ENCODE data around the gene CYP1A2.
"Not testable (repeated sequence)": the region's sequence is repeated elsewhere in the genome, so short reads cannot be mapped to it uniquely, and the experiment has no call there.

The CYP1A2 gene, protein sequence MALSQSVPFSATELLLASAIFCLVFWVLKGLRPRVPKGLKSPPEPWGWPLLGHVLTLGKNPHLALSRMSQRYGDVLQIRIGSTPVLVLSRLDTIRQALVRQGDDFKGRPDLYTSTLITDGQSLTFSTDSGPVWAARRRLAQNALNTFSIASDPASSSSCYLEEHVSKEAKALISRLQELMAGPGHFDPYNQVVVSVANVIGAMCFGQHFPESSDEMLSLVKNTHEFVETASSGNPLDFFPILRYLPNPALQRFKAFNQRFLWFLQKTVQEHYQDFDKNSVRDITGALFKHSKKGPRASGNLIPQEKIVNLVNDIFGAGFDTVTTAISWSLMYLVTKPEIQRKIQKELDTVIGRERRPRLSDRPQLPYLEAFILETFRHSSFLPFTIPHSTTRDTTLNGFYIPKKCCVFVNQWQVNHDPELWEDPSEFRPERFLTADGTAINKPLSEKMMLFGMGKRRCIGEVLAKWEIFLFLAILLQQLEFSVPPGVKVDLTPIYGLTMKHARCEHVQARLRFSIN

DNA sequence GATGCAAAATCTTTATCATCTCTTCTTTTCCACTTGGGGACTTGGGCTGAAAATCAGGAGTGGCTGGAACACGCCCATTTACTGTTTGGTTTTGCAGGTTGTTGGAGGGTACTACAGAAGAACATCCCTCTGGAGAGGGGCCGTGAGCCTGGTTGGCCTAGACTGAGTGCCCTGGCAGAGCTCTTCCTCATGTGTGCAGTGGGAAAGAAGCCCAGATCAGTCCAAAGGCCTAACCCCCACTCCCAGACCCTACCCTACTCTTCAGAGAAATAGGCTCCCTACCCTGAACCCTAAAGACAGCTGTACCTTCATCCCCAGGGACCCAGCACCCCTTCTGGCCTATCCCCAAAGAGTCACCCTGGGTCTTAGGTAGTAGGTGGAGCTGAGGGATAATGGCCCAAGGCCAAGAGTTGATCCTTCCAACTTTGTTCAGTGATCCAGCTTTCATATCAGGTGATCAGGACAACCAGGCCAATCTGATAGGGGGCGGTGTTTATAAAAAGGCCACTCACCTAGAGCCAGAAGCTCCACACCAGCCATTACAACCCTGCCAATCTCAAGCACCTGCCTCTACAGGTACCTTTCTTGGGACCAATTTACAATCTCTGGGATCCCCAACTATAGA is at the start of gene CYP1A2:
CYP1A2 (plus strand) TSS at position 524 of the 625 bp plus-strand sequence. CDS start 894 bp downstream, outside the sequence.
- no peak for DNase-seq (ENCODE audit: low spot score)

DNA sequence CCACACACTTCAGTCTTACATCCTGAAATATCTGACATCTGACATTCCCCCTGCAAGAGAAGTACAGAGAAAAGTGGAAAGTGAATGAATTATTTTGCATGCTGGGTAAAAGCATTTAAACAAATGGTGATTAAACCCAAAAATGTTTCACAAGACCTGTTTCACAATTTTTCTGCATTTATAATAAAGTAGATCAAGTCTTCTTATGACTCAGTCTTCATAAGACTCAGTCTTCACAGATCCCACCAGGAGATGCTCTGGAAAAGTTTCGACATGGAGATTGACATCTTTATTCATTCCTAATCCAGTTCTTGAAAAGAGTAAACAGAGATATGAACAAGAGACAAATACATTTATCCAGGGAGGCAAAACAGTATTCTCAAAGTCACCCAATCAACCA is 39.6 kb upstream of the CYP1A2 start:
- no peak for DNase-seq (ENCODE audit: low spot score)

DNA sequence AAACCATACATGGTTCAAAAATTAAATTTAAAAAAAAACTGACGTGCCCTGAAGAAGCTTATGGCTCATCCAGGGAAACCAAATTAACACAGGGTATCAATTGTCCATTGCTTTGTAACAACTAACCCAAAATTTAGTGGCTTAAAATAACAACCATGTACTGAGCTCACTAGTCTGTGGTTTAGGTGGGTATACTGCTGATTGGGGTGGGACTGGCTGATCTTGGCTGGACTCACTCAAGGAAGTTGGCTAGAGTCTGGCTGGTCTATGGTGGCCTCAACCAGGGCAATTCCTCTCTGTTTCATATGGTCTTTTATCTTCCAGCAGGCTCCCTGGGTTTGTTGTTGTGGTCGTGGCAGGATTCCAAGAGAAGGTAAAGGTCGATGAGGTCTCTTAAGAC is 38.8 kb upstream of the CYP1A2 start:
- DNase-seq (ENCODE audit: low spot score) = no peak

DNA sequence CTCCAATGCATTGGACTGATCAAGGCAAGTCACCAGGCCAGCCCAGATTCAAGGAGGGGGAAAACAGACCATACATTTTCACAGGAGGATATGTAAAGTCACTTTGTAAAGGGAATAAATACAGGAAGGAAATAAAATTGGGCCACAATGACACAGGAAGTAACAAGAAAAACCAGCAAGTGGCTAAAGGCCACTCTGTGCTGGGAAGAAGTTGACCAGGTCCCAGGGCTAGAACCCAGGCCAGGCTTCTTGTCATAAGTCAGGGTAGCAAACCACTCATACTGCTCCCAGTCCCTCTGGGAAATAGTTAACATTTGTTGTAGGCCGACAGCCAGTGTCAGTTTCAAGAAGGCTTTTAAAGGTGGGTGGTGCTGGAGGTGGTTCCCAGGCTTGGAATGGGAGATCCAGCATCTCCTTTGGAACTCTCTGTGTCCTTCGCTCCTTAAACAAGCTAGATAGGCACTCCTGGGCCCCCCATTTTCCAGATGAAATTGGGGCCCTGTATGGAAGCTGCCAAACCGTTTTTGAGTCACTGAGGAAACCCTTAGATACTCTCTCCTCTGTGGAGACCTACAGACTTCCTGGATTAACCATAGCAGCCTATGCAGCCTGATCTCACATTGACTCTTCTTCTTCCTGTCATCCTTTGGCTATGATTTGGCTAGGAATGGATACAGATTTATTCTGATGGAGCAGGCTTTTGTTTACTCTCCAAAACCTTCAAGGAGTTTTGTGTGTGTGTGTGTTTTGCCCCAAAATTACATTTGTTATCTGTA is 38.1 kb upstream of the CYP1A2 start:
- no peak for DNase-seq (ENCODE audit: low spot score)

DNA sequence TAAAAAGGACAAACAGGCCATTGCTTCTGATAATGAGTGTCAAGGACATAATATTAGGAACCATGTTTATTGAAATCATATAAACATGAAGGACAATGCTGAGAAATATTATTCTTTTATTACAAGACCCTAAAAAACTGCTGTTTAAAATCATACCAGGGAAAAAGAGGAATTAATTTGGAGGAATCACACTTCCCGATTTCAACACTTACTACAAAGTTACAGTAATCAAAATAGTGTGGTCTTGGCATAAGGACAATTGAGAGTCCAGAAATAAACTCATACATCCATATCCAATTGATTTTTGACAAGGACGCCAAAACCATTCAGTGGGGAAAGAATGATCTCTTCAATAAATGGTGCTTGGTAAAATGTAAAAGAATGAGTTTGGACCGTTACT is 36.3 kb upstream of the CYP1A2 start:
- no peak for DNase-seq (ENCODE audit: low spot score)

DNA sequence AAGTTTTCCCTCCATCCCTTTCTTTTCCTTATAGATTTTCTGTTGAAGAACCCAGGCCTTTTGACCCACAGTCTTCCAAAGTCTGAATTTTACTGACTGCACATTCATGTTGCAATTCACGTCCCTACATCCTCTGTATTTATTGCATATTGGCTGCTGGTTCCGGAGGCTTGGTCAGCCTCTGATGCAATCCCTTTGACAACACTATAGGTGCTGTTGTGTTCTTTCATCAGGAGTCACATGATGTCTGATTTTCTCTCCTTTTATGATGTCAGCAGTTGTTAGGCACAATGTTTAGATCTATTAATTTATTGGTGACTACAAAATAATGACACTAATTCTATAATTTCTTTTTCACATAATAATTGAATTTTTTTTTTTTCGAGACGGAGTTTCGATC is 32.0 kb upstream of the CYP1A2 start:
- no peak for DNase-seq (ENCODE audit: low spot score)

DNA sequence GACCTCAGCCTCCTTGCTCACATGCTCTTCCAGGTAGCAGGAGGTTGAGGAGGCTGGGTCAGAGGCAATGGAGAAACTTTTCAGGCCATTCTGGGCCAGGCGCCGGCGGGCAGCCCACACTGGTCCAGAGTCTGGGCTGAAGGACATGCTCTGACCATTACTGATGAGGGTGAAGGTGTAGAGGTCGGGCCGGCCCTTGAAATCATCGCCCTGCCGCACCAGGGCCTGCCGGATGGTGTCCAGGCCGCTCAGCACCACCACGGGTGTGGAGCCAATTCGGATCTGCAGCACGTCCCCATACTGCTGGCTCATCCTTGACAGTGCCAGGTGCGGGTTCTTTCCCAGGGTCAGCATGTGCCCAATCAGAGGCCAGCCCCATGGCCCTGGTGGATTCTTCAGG is 26.1 kb upstream of the CYP1A2 start:
- no peak for DNase-seq (ENCODE audit: low spot score)

DNA sequence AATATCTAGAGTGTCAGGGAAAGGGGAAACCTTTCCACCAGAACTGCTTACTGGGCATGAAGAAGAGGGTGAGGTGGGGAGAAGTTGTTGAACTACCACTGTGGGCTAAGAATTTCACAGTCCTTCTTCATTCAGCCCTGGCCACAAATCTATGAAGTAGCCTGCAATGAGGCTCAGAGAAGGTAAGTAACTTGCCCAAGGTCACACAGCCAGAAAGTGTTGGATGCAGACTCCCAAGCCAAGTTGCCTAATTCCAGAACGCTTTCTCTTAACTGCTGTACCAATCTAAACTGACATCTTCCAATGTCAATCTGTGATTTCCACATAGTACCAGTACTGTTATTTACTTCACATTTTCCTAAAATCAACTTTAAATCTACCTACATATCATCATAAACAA is 25.5 kb upstream of the CYP1A2 start:
- no peak for DNase-seq (ENCODE audit: low spot score)

DNA sequence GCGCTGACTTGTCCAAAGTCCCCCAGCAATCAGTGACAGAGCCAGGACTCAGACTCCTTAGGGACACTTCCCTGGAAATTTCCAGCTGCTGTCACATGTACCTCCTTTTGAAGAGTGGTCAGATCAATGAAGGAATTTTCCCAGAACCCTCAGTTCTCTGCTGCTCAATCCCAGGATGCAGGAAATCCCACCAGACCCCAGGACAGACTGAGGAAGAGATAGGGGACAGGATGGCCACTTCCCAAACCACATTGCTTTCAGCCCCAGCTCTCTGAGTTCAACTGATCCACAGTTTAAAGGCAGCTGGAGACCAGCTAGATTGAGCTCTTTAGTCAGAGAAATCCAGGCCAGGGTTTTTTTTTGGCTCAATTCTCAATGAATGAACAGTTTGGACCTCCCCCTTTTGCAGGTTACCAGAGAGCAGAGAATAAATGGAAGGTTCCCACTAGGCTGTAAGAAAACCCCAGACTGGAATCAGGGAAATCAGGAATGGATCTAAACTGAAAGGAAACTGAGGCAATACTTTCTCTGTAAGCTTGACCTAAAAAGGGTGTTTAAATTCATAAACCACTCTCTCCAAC is 24.8 kb upstream of the CYP1A2 start:
- DNase-seq (ENCODE audit: low spot score) = no peak

DNA sequence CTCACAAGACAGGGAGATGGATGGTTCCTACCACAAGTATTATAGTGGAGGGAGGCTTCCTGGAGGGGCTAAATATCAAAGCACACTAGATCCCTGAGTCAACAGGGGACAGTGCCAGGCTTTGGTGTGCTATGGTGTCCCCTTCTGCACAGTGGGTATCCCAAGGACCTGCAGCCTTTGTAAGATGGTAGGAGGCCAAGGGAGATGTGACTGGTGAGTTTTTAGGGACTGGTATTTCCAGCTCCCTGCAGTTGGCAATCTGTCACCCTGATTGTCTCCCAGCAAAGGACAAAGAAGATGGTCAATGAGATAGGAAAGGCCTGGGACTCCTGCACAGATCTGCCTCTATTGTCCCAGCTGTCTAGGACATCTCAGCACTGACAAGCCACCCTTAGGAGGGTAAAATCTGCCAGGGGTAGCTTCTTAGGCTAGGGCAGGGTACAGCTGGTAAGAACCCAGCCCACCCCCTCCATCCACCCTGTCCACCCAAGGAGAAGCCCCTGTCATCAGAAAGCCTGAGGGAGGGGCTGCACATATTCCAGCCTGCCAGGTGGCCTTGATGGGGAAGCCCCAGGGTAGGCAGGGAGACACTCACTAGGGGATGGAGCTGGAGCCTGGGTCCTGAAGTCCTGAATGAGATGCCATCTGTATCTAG is 23.9 kb upstream of the CYP1A2 start:
- no peak for DNase-seq (ENCODE audit: low spot score)

DNA sequence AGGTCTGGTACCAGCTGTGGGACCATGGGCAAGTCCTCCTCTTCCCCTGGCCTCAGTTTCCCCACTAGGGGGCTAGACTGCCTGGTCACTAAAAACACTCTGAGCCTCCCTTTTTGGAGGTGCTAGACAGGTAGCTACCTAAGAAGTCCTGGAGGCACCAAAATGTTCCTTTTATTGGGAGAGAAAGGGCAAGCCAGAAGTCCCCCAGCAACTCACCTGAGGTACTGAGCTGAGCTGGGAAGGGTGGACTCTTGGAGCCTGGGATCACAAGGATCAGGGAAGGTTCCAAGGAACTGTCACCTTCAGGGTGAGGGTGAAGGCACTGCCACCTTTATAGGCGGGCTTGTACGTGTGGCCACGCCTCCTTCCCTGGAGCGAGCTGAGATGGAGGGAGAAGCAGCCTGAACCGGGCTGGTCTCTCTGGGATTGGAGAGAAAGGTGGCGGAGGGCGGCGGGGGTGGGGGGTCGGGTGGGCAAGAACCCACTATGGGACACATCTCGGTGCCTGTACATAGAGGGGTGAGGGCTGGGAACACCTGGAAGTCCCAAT is 23.3 kb upstream of the CYP1A2 start, which contains the start of gene CYP1A1:
CYP1A1 (minus strand) TSS at position 304 of the 550 bp plus-strand sequence. CDS start 2,431 bp downstream, outside the sequence.
- no peak for DNase-seq (ENCODE audit: low spot score)

DNA sequence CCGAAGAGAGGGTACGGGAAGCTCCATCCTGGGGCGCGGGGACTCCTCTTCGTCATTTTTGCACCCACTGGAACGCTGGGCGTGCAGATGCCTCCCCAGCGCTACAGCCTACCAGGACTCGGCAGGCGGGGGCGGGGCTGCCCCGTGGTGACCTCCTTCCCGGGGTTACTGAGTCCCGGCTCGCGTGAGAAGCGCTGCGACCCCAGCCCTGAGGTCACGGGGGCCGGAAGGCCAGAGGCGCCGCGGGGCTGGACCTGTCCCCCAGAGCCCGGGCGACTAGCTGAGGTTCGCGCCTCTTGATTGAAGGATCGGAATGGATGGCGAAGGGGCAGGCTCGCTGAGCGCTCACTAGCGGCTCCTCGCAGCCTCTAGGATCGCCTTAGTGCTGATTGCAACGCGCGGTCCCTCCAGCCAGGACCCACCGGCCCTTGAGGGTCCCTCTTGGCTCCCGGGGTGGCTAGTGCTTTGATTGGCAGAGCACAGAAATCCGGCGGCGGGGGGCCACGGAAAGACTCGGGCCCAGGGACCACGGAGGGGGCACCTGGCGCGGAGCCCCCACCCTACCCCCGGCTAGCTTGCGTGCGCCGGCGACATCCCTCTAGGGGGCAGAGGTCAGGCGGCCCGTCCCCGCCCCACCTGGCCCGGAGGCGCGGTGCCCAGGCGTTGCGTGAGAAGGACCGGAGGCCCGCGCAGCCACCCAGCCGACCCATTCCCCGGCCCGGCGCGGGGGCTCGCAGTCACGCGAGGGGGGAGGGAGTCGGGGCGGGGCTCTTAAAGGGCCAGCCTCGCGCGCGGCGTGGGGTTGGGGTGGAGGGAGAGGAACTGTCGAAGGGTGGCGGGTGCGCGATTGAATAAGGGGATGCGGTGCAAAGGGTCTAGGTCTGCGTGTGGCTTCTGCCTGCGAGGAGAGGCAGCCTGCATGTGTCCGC is 22.5 kb upstream of the CYP1A2 start:
- DNase-seq (ENCODE audit: low spot score) = no peak

DNA sequence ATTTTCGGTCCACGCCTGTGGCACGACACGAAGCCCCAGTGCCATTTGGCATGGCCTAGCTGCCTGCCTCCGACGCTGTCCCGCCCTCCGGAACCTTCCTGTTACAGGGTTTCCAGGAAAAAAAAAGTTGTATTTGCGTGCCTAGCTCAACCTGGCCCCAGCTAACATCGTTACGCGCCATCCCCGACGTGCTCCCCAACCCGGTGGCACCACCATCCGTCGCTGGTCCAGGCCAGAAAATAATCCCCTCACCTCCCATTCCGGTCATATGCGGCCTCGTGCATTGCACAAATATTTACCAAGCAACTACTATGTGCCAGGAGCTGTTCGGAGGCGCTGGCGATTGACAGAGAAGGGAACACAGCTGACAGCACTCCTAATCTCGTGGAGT is 21.9 kb upstream of the CYP1A2 start:
- no peak for DNase-seq (ENCODE audit: low spot score)

DNA sequence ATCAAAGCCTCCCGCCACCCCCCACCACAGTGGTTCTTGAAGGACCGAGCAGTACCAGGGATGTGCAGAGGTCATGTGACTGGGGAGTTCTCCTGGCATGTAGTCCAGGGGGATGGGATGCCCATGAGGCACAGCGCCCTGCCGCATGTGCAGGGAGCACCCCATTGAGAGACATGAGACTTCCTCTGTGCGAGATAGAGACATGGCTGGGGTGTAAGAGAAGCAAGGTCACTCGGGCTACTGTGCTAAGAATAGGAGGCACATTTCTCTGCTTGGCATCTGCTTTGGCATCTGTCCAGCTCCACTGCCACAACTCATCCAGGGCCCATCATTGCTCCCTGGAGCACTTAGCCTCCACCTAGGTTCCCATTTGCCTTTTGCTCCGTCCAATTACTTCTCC is 20.9 kb upstream of the CYP1A2 start:
- DNase-seq (ENCODE audit: low spot score) = no peak

DNA sequence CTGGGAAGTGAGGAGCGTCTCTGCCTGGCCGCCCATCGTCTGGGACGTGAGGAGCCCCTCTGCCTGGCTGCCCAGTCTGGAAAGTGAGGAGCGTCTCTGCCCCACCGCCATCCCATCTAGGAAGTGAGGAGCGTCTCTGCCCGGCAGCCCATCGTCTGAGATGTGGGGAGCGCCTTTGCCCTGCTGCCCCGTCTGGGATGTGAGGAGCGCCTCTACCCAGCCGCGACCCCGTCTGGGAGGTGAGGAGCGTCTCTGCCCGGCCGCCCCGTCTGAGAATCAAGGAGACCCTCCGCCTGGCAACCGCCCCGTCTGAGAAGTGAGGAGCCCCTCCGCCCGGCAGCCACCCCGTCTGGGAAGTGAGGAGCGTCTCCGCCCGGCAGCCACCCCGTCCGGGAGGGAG is 19.9 kb upstream of the CYP1A2 start:
- DNase-seq (ENCODE audit: low spot score) = not testable (repeated sequence)

DNA sequence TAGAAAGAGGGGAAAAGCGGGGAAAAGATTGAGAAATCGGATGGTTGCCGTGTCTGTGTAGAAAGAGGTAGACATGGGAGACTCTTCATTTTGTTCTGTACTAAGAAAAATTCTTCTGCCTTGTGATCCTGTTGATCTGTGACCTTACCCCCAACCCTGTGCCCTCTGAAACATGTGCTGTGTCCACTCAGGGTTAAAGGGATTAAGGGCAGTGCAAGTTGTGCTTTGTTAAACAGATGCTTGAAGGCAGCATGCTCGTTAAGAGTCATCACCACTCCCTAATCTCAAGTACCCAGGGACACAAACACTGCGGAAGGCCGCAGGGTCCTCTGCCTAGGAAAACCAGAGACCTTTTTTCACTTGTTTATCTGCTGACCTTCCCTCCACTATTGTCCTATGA is 19.3 kb upstream of the CYP1A2 start:
- not testable (repeated sequence) for DNase-seq (ENCODE audit: low spot score)

DNA sequence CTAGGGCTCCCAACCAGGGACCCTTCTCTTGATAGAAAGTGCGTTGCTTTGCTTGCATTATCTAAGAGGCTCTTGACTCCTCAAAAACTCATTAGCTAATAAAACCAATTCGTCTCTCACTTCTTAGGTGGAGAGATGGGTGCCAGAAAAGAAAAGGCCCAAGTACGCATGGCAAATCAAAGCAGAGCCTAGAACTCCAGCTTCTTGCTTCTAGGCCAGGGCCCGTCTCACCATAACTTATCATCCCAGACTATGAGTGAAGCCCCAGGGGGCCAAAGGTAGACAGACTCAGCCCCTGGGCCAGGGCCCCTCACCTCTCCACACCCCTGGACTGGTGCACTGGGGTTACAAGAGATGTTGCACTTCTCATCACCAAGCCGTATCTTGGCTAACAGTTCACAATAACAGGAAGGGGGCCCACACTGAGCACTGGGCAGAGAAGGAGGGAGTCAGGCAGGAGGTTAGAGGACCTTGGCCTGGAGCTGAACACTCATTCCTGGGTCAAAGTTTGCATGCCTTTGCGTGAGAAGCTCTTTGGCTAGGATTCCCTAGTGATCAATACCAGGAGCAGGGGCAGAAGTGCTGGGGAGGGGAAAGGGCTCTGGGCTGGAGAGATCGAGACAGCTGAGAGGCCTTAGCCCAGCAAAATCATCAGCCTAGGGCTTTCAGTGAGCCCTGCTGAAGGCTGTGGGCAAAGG is 17.9 kb upstream of the CYP1A2 start:
- DNase-seq (ENCODE audit: low spot score) = no peak

DNA sequence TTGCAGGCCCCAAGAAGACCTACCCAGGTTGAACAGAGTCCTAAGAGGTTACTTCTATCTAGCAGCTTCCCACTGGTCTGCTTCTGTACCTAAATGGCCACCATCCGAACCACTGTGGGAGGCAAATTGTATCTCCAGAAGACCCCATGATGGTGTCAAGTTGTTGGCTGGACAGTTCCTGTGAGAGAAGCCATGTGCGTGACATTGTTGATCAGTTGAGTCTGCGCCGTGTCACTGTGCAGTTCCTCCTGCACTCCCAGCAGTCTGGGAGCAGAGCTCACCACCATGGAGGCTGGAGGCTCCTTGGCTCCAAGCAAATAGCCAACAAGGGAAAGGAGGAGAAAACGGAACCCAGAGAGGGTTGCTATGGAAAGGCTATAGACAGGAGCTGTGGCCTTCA is 15.8 kb upstream of the CYP1A2 start:
- DNase-seq (ENCODE audit: low spot score) = no peak

DNA sequence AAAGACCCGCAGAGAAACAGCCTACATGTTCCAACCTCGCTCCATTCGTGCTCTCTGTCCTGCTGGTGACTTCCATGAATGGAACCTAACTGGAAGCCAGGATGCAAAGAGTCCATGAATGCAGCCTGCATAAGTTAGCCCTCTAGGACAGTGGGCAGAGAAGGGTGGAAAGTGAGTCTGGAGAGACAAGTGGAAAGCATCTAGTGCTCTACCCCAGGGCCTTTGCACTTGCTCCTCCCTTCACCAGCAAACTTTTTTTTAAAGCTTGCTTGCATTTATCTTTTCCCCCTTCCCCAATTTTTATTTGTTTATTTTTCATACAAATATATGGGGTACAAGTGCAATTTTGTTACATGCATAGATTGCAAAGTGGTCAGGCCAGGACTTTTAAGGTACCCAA is 15.4 kb upstream of the CYP1A2 start:
- no peak for DNase-seq (ENCODE audit: low spot score)

DNA sequence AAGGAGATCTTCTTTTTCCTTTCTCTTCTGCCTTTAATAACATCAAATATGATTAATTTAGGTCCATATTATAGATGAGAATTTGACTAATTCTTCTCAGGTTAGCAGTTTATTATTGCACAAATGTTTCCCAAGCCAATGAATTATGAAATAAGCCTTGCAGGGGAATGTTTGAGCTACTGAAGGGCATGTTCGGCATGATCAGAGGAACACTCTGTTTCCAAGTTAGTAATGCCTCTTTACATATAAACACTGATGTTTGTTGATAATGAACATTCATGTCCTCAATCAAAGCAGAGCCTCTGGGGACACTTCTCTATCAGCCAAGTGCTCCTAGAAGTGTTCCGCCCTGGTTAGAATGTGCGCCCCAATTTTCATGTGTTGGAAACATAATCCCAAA is 13.3 kb upstream of the CYP1A2 start:
- DNase-seq (ENCODE audit: low spot score) = no peak
